Stimulated activated CD8-positive, alpha-beta memory T cell treated with anti-CD3 and anti-CD28 coated beads, Interleukin-15, amount 100 ng/mL, for 4 hours (primary cell): Measurements from ENCODE around the gene IL1RN.
"Not testable (repeated sequence)": the region's sequence is repeated elsewhere in the genome, so short reads cannot be mapped to it uniquely, and the experiment has no call there.

Experiments
- DNase-seq, 2 donors: peaks; one replicate each; pipeline ENCODE4 v3.0.0-alpha.2; 2020; ENCODE audit warnings: low read depth in 2 of 2

Gene IL1RN

GRCh38 chr2:113126845-113127645 is at the start of gene IL1RN:
Gene IL1RN (plus strand): TSS chr2:113127598. CDS start chr2:113127625, 27 bp downstream.
- DNase-seq: no peak

- DNase-seq: no peak
These were observed 49.5 kb upstream of the IL1RN start for GRCh38 chr2:113077921-113078320.

DNA sequence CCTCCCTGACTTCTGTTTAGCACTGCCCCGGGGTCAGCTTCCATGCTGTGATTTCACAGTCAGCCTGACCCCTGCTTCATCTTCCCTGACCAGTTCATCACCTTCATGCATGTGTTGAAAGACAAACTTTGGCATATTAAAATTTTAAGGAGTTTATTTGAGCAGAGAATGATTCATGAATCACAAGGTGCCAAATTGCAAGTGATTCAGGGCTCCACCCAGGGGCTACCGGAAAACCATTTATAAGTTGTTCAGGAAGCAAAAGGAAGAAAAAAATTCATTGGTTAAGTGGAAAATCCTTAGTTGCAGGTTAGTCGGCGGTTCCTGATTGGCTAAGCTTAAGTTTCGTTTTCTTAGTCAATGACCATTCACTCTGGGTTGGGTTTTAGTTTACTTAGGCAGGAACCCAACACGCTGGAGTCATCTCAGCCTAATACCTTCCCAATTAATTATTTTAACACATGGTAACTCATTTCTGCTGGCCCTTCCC is 49.0 kb upstream of the IL1RN start:
- no peak for DNase-seq

GRCh38 chr2:113079131-113079530 is 48.3 kb upstream of the IL1RN start:
- DNase-seq: no peak

DNA sequence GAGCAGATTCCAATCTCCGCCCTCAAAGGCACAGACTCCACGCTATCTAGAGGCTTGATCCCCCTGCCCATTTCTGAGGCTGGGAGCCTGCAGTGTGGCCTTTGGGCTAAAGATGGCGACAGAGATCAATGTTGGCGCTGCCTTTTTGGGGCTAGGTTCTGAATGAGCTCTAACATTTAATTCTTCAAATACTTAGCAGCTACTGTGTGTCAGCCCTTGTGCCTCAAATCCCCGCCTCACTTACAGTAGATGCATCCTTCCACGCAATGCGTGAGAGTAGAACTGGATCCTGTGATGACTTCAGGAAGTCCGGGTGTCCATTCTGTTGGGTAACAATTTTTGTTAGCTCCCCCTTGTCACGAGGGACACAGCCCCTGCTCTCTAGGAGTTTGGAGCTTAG is 47.3 kb upstream of the IL1RN start:
- DNase-seq: no peak

DNA sequence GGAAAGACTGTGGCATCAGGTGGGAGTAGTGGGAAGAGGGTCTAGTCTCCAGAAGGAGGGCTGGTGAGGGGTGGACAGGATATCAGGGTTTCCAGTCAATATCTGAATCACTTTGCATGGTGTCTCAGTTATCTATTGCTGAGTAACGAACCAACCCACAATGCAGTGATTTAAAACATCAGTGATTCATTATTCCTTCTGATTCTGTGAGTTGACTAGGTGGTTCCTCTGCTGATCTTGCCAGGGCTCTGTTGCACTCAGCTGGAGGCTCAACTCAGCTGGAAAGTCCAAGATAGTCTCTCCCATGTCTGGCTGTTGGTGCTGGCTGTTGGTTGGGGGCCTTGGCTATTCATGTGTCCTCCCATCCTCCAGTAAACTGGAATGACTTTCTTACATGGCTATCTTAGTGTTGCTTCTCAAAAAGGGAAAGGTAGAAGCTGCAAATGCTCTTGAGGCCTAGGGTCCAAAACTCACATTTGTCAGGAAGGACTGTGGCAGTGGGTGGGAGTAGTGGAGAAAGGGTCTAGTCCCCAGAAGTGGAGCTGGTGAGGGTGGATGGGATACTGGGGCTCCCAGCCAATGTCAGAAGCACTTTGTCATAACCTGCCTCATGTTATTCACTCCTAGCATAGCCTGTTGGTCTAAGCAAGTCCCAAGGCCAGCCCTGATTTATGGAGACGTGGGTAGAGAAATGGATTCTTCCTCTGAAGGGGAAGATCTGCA is 45.7 kb upstream of the IL1RN start:
- DNase-seq: no peak

- DNase-seq: no peak
These were observed 44.1 kb upstream of the IL1RN start for GRCh38 chr2:113083296-113083695.

DNA sequence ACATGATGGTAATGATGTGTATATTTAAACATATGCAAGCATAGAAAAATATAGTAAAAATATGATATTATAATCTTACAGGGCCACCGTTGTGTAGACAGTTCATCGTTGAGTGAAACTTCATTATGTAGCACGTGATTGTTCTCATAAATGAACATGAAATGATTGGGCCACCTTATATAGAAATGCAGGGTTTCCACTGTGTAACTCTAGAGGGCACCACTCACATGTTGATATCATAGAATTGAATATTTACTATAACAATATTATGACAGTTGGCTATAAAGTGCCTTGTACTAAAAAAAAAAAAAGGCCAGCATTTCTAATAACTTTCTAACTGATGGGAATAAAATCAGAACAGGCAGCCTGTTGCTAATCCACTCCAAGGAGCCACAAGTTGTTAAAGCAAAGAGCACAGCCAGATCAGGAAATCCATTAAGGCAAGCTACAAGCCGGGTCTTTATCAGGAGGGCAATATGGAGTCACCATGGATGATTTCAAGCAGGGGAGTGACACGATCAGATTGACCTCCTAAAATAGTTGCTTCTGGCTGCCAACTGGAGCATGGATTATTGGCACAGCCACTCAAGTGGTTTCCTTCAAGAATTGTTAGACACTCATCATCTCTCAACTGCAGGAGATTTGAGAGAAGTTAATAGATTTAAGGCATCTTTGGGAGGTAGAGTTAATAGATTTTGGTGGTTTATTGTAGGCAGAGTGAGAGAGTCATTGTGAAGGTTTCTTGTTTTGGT is 43.0 kb upstream of the IL1RN start:
- no peak for DNase-seq

DNA sequence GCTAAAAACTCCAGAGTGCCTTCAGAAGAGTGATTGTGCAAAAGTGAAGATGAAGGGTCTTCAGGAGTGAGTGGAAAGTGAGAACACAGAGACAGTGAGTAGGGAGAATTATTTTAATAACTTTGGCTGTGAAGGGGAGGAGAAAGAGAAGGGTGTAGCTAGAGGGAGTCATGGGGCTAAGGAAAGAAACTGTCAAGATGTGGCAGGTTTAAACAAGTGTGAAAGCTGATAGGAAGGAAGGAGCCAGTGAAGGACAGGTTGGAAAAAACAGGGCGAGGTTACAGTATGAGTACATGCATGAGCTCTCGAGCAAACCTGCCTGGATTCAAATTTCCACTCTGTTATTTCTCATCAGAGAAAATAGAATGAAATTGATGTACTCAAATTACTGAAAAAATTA is 41.9 kb upstream of the IL1RN start:
- DNase-seq: no peak

DNA sequence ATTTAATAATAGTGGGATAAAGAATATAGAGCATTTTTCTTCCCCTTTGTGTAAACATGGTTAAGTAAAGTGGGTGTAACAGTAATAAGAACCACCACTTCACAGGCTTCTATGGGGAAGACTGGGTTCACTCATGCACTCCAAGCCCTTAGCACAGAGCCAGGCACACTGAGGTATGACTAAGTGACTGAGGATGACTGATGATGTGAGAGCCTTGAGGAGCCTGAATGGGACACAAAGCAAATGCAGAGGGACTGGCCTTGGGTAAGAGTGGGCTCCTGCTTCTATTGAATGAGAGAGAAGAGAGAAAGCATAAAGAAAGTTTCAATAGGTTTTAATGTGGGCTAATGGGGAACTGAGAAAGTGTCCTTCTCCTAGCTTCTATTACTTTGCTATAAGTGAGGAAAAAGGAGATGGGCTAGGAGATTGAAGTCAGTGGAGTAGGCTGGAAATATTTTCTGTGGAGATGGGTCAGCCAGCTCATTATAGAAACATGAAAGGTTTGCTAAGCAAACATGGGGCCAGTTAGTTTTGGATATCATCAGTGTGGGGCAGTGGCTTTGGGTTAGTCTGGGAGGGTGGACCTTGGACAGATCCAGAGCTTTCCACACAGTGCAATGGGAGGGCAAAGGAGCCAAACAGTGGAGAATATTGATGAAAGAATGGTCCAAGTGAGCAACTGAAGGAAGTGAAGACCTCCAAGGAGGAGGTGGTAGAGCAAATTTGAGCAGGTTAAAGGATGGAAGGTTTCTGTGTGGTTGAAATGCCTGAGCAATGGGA is 39.0 kb upstream of the IL1RN start:
- DNase-seq: no peak

DNA sequence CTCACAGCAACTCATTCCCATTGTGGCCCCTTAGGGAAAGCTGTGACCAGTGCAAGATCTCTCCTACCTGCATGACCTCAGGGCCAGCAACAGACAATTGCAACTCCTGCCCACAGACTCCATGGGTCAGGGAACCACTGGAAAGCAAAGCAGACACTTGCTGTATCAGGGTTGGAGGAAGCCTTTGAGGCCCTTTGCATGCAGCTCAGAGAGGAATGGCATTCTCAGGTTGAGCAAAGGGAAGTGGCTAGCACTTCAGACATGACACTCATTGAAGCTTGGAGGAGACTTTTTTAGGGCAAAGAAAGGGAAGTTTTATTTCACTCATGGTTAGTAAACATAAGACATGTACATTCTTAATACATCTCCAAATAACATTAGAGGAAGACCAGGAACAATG is 37.5 kb upstream of the IL1RN start:
- DNase-seq: no peak

DNA sequence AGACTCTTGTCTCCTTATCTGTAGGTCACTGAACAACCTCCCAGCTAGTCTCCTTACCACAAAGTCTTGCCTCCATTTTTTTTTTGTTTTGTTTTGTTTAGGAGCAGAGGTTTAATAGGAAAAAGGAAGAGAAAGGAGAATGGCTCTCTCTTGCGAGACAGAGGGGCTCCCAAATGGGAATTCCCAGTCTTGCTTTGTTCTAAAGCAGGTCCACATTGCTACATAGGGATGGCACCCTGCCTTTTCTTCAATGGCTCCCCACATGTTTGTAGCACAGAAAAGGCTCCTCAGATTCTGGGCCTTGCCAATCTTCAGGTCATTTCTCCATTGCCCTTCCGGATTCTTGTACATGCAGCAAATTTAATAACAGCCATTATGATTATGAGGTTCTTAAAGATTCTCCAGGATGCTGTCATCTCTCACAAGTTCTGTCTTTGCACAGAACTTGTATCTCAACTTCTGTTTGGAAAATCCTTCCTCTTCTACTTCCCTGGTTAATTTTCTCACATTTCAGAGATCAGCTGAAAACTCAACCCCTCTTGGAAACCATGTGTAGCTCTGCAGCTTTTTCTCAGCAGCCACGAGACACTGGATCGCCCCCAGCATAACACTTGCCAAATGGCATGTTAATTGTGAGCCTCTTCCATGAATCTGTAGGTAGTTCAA is 36.0 kb upstream of the IL1RN start:
- no peak for DNase-seq

- no peak for DNase-seq
These were observed 34.4 kb upstream of the IL1RN start for GRCh38 chr2:113092864-113093612.

GRCh38 chr2:113093613-113093977 is 33.8 kb upstream of the IL1RN start:
- no peak for DNase-seq

DNA sequence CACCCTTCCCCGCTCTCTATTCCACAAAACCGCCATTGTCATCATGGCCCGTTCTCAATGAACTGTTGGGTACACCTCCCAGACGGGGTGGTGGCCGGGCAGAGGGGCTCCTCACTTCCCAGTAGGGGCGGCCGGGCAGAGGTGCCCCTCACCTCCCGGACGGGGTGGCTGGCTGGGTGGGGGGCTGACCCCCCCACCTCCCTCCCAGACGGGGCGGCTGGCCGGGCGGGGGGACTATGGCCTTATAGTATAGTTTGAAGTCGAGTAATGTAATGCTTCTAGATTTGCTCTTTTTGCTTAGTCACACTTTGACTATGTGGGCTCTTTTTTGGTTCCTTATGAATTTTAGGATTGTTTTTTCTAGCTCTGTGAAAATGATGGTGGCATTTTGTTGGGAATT is 31.1 kb upstream of the IL1RN start:
- not testable (repeated sequence) for DNase-seq

- not testable (repeated sequence) for DNase-seq
These were observed 30.4 kb upstream of the IL1RN start for GRCh38 chr2:113096842-113097618.

DNA sequence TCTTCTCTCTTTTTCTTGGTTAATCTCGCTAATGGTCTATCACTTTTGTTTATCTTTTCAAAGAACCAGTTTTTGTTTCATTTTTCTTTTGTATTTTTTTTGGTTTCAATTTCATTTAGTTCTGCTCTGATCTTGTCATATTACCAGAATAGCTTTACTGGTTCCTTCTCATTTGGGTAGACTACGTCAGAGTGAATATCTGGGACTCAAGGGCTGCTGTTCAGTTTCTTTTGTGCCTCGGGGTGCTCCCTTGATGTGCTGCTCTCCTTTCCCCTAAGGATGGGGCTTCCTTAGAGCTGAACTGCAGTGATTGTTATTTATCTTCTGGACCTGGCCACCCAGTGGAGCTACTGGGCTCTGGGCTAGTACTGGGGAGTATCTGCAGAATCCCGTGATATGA is 29.4 kb upstream of the IL1RN start:
- no peak for DNase-seq

DNA sequence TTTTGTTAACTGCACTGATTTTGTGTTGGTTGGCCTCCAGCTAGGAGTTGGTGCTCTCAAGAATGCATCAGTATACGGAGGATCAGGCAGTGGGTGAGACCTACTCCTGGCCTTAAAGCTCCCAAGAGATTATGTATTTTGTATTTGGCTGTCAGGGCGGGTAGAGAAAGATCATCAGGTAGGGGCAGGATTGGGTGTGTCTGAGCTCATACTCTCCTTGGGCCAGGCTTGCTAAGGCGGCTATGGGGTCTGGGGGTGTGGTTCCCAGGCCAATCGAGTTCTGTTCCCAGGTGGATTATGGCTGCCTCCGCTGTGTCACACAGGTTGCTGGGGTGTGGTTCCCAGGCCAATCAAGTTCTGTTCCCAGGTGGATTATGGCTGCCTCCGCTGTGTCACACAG is 28.9 kb upstream of the IL1RN start:
- DNase-seq: no peak

- DNase-seq: no peak
These were observed 25.3 kb upstream of the IL1RN start for GRCh38 chr2:113102133-113102532.

DNA sequence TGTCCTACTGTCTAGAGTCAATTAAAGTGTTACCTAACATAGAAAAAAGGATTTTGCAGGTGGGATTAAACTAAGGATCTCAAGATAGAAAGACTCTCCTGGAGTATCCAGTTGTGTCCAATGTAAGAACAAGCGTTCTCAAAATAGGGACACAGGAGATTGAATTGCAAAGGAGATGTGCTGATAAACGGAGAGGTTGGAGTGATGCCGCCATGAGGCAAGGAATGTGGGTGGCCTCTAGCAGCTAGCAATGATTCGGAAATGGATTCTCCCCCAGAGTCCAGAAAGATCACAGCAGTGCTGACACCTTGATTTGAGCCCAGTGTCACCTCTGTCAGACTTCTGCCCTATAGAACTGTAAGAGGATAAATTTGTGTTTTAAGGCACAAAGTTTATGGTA is 24.1 kb upstream of the IL1RN start:
- DNase-seq: no peak
